Breast epithelium (tissue), 3 donors: ENCODE measurements around the gene TESK2.

ENCODE experiments used
- POLR2A ChIP-seq: fragments of 450-650 bp; IDR thresholded peaks from one replicate; pipeline ENCODE4 v1.6.1; 2016; ENCODE audit warnings: antibody characterized with exemption, mild to moderate bottlenecking, moderate library complexity
- POLR2AphosphoS5 ChIP-seq, 3 donors: sonication (generic); formaldehyde crosslinking; IDR thresholded peaks; one replicate each; pipeline ENCODE4 v1.6.1; 2017; ENCODE audit warnings: antibody characterized with exemption in 3 of 3
- TF ChIP-seq, protein P1 (sequence below), 3 donors: fragments of 450-650 bp; IDR thresholded peaks; one replicate each; pipeline ENCODE4 v1.5.1; 2016 to 2017; ENCODE audit warnings: antibody characterized with exemption in 3 of 3, mild to moderate bottlenecking in 3 of 3, moderate library complexity in 3 of 3

DNA sequence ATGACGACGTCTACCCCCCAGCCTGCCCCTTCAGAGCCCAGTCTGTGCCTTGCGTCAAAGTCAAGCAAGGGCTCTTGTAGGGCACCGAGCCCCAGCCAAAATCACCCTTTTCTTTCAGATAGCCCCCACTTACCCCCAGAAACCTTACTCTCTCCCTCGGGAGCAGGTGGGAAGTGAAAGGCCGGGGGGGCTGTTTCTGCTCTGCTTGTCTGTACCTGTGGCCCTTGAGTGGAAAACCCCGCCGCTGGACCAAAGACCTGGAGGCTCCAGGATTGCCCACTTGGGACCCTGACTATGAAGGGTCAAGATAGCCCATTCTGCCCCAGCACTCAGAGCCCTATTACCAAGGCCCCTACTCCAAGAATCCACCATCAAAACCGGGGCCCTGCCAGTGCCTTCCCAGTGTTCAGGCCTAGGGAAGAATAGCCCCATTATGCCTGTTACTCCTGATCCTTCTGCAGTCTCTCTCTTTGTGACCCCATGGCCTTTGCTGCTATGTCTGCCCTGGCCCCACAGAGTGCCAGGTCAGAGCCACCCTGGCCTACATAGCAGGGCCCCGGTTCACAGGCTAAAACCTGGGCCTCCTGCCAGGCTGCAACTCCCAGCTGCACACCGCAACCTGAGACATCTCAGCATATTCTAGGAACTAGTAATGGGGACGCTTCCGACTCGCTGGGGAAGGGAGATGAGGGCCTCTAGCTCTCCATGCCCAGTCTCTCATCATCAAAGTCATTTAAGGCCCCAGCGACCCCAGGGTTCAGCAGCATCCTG is 186.5 kb downstream of the TESK2 start:
- TF ChIP-seq, protein P1, sequence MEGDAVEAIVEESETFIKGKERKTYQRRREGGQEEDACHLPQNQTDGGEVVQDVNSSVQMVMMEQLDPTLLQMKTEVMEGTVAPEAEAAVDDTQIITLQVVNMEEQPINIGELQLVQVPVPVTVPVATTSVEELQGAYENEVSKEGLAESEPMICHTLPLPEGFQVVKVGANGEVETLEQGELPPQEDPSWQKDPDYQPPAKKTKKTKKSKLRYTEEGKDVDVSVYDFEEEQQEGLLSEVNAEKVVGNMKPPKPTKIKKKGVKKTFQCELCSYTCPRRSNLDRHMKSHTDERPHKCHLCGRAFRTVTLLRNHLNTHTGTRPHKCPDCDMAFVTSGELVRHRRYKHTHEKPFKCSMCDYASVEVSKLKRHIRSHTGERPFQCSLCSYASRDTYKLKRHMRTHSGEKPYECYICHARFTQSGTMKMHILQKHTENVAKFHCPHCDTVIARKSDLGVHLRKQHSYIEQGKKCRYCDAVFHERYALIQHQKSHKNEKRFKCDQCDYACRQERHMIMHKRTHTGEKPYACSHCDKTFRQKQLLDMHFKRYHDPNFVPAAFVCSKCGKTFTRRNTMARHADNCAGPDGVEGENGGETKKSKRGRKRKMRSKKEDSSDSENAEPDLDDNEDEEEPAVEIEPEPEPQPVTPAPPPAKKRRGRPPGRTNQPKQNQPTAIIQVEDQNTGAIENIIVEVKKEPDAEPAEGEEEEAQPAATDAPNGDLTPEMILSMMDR (IDR thresholded peaks at IDR 0.05), result no peak
- no peak for TF ChIP-seq POLR2AphosphoS5 (IDR thresholded peaks at IDR 0.05)
- no peak for TF ChIP-seq POLR2A
